ENCODE data around the gene PAX3. TPM values are rescaled to one million over a fixed set of nuclear protein-coding genes. Genes with fewer than 3 reads are reported as not detected.

PAX3 gene
- total RNA-seq, 1 experiment from 2014 or later = not detected

DNA sequence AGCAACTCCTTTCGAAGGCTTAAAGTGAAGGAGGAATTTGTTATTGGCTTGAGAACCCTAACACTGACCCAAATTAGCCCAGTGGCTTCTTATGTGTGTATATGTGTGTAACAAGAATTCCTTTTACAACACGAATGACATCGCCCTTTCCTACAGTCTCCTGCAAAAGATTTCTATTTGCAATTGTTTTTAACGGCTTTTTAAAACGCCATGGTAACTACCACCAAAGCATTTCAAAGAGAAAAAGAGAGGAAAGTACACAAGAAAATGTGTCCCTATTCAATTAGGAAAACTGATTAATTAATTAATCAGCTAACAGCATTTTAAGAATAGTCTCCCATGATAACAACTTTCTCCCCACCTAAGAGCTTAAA, 58.1 kb downstream of the PAX3 start:
- no peak for ATAC-seq
- TF ChIP-seq EZH2 (IDR thresholded peaks at IDR 0.05; ENCODE audit: low read length, unreplicated experiment) (no peak), EZH2phosphoT487 (IDR thresholded peaks at IDR 0.05; ENCODE audit: borderline replicate concordance, low read length) (no peak)
- TF ChIP-seq, protein P1, sequence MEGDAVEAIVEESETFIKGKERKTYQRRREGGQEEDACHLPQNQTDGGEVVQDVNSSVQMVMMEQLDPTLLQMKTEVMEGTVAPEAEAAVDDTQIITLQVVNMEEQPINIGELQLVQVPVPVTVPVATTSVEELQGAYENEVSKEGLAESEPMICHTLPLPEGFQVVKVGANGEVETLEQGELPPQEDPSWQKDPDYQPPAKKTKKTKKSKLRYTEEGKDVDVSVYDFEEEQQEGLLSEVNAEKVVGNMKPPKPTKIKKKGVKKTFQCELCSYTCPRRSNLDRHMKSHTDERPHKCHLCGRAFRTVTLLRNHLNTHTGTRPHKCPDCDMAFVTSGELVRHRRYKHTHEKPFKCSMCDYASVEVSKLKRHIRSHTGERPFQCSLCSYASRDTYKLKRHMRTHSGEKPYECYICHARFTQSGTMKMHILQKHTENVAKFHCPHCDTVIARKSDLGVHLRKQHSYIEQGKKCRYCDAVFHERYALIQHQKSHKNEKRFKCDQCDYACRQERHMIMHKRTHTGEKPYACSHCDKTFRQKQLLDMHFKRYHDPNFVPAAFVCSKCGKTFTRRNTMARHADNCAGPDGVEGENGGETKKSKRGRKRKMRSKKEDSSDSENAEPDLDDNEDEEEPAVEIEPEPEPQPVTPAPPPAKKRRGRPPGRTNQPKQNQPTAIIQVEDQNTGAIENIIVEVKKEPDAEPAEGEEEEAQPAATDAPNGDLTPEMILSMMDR (conservative IDR thresholded peaks at IDR 0.05; ENCODE audit: low read depth, low read length) = no peak
- Histone ChIP-seq H3K9ac (ENCODE audit: low read length) (no peak overlapping the region), H2AFZ (ENCODE audit: low read length) (no peak overlapping the region), H3K4me2 (ENCODE audit: low read length) (no peak overlapping the region), H3K4me3 (ENCODE audit: low read length) (no peak overlapping the region), H3K79me2 (ENCODE audit: low read length) (no peaks in the 10 kb centered on the region), H4K20me1 (ENCODE audit: low read length) (no peaks in the 10 kb centered on the region), H3K4me1 (ENCODE audit: insufficient read depth, low read length) (no peaks in the 10 kb centered on the region), H3K9me3 (ENCODE audit: low read length) (no peaks in the 10 kb centered on the region), H3K27me3 (ENCODE audit: low read length) (peaks cover 90% of the 10 kb centered on the region), H3K27ac (ENCODE audit: low read length) (no peak overlapping the region), H3K9me2 (replicated peaks; ENCODE audit: low read length) (no peaks in the 10 kb centered on the region), H3F3A (ENCODE audit: low read length, unreplicated experiment) (no peaks in the 10 kb centered on the region), H3K36me3 (ENCODE audit: low read depth, low read length) (no peaks in the 10 kb centered on the region)
- POLR2A ChIA-PET (ENCODE audit: unreplicated experiment) = no interaction called here
- no peak for DNase-seq
- CTCF ChIA-PET = no interaction called here
- intact Hi-C loops (cut with micrococcal nuclease) = no loop called here
- BruUV-seq (replicated peaks) = no TSS peak

DNA sequence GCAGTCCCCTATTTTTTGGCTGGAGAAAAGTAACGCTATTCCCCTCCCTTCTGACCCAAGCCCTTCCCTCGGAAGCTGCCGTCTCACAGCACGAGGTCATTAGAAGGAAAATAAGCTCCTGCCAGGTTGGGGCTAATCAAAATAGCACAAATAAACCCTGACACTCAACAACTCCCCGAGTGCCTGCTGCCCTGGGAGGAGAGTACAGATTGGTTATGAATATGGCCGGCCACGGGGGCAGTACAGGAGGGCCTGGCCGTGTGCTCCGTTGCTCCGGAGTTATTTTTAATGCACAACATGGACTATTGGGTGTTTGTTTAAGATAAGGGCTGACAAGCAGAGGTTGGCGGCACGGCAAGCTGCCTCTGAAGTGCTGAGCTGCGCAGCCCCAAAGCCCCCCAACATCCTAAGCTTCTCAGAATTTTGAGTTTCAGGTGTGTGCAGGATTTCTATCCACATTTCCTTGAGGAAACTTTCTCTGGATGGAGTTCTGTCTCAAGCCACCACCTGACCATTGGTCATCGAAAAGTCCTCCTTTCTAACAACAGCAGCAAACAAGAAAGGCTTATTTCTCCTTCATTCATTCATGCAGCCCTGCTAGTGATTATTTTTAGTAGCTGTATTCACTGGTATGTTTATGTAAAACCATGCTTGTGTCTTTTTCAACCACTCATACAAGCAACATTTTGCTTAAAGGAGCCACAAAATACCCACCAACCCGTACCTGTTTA, 58.7 kb downstream of the PAX3 start:
- Histone ChIP-seq H3K27me3 (ENCODE audit: low read length) (peaks cover 93% of the 10 kb centered on the region), H3K9me2 (replicated peaks; ENCODE audit: low read length) (no peaks in the 10 kb centered on the region), H3K9me3 (ENCODE audit: low read length) (no peaks in the 10 kb centered on the region), H3K79me2 (ENCODE audit: low read length) (no peaks in the 10 kb centered on the region), H3F3A (ENCODE audit: low read length, unreplicated experiment) (no peaks in the 10 kb centered on the region), H3K27ac (ENCODE audit: low read length) (no peak overlapping the region), H3K4me1 (ENCODE audit: insufficient read depth, low read length) (no peaks in the 10 kb centered on the region), H3K9ac (ENCODE audit: low read length) (no peak overlapping the region), H4K20me1 (ENCODE audit: low read length) (no peaks in the 10 kb centered on the region), H3K36me3 (ENCODE audit: low read depth, low read length) (no peaks in the 10 kb centered on the region), H2AFZ (ENCODE audit: low read length) (no peak overlapping the region), H3K4me2 (ENCODE audit: low read length) (no peak overlapping the region), H3K4me3 (ENCODE audit: low read length) (no peak overlapping the region)
- BruUV-seq (replicated peaks) = no TSS peak
- ATAC-seq = no peak
- TF ChIP-seq EZH2phosphoT487 (IDR thresholded peaks at IDR 0.05; ENCODE audit: borderline replicate concordance, low read length) (no peak), EZH2 (IDR thresholded peaks at IDR 0.05; ENCODE audit: low read length, unreplicated experiment) (no peak)
- TF ChIP-seq, protein P1 (conservative IDR thresholded peaks at IDR 0.05; ENCODE audit: low read depth, low read length) = no peak
- ChIA-PET CTCF (no interaction called here), POLR2A (ENCODE audit: unreplicated experiment) (no interaction called here)
- no peak for DNase-seq
- intact Hi-C loops (cut with micrococcal nuclease) = no loop called here

GRCh38 chr2:222239091-222239490, 59.7 kb downstream of the PAX3 start:
- H3K27ac ChIP-seq (ENCODE audit: low read length) = no peak overlapping the region
- ChIA-PET CTCF (no interaction called here), POLR2A (ENCODE audit: unreplicated experiment) (no interaction called here)
- no peaks in the 10 kb centered on the region for H3F3A ChIP-seq (ENCODE audit: low read length, unreplicated experiment)
- no peaks in the 10 kb centered on the region for H3K9me2 ChIP-seq (replicated peaks; ENCODE audit: low read length)
- H3K9me3 ChIP-seq (ENCODE audit: low read length) = no peaks in the 10 kb centered on the region
- H3K4me3 ChIP-seq (ENCODE audit: low read length) = no peak overlapping the region
- H4K20me1 ChIP-seq (ENCODE audit: low read length) = no peaks in the 10 kb centered on the region
- BruUV-seq (replicated peaks) = no TSS peak
- ATAC-seq = no peak
- no peak overlapping the region for H2AFZ ChIP-seq (ENCODE audit: low read length)
- H3K36me3 ChIP-seq (ENCODE audit: low read depth, low read length) = no peaks in the 10 kb centered on the region
- H3K9ac ChIP-seq (ENCODE audit: low read length) = no peak overlapping the region
- no peak overlapping the region for H3K4me2 ChIP-seq (ENCODE audit: low read length)
- H3K27me3 ChIP-seq (ENCODE audit: low read length) = peaks cover 96% of the 10 kb centered on the region
- TF ChIP-seq EZH2 (IDR thresholded peaks at IDR 0.05; ENCODE audit: low read length, unreplicated experiment) = no peak
- no peaks in the 10 kb centered on the region for H3K4me1 ChIP-seq (ENCODE audit: insufficient read depth, low read length)
- intact Hi-C loops (cut with micrococcal nuclease) = no loop called here
- H3K79me2 ChIP-seq (ENCODE audit: low read length) = no peaks in the 10 kb centered on the region
- DNase-seq = no peak
